Measurements from ENCODE around the gene UBALD1. TPM values are rescaled to one million over a fixed set of nuclear protein-coding genes. Genes with fewer than 3 reads are reported as not detected.

UBALD1 gene
- total RNA-seq, 1 experiment from 2014 or later: 45.9 TPM

GRCh38 chr16:4588961-4589360, 25.7 kb downstream of the UBALD1 start:
- CTCF ChIA-PET: no interaction called here
- no peaks in the 10 kb centered on the region for H3K36me3 ChIP-seq (ENCODE audit: control insufficient read depth in 1 of 2, insufficient read depth in 2 of 2, low read length in 2 of 2)

GRCh38 chr16:4588386-4588785, 26.3 kb downstream of the UBALD1 start:
- Histone ChIP-seq H3K79me2 (ENCODE audit: insufficient read depth, low read length) (no peaks in the 10 kb centered on the region), H3K36me3 (ENCODE audit: control insufficient read depth in 1 of 2, insufficient read depth in 2 of 2, low read length in 2 of 2) (no peaks in the 10 kb centered on the region), H3K9ac (ENCODE audit: low read length) (no peak overlapping the region), H3K4me1 (ENCODE audit: control insufficient read depth in 1 of 2, insufficient read depth in 2 of 2, low read length in 2 of 2) (peaks cover 0 to 5% of the 10 kb centered on the region in 2 experiments; a peak in 2 of 4 replicates), H3K4me2 (ENCODE audit: low read length) (no peak overlapping the region), H2AFZ (ENCODE audit: low read depth, low read length, poor library complexity, severe bottlenecking) (no peak overlapping the region), H3K9me3 (ENCODE audit: control insufficient read depth in 1 of 2, insufficient read depth in 1 of 2, low read depth in 1 of 2, low read length in 2 of 2) (peaks cover 0 to 9% of the 10 kb centered on the region in 2 experiments; a peak in 2 of 4 replicates), H3K4me3 (replicated peaks in 1 of 2; ENCODE audit: low read depth in 1 of 2, low read length in 2 of 2) (no peak overlapping the region), H3K27ac (ENCODE audit: low read depth, low read length) (no peak overlapping the region), H3K27me3 (ENCODE audit: insufficient read depth, low read length) (no peaks in the 10 kb centered on the region), H3K9me2 (ENCODE audit: insufficient read depth) (no peaks in the 10 kb centered on the region), H4K20me1 (ENCODE audit: insufficient read depth) (no peaks in the 10 kb centered on the region)
- ATAC-seq (no peak), DNase-seq (ENCODE audit: low read depth, low spot score) (no peak)
- no TSS peak for BruUV-seq (replicated peaks)
- intact Hi-C loops (cut with micrococcal nuclease): no loop called here
- ChIA-PET CTCF (no interaction called here), POLR2A (no interaction called here), RAD21 (ENCODE audit: low non-redundant PET in 1 of 2, low total read pairs in 2 of 2, uncharacterized antibody in 2 of 2, unreplicated experiment in 2 of 2) (no interaction called here)
- TF ChIP-seq CBX3 (IDR thresholded peaks at IDR 0.05; ENCODE audit: low read depth): no peak
- TF ChIP-seq, protein P1, sequence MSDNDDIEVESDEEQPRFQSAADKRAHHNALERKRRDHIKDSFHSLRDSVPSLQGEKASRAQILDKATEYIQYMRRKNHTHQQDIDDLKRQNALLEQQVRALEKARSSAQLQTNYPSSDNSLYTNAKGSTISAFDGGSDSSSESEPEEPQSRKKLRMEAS (IDR thresholded peaks at IDR 0.05): no peak
- TF ChIP-seq POLR2AphosphoS5 (IDR thresholded peaks at IDR 0.05; ENCODE audit: low read depth, low read length): no peak
- no peak for TF ChIP-seq CEBPB (IDR thresholded peaks at IDR 0.05; ENCODE audit: low read depth)
- TF ChIP-seq YY1 (IDR thresholded peaks at IDR 0.05; ENCODE audit: extremely low read depth, insufficient replicate concordance, low read depth, low read length): no peak
- no peak for TF ChIP-seq FOSL1 (IDR thresholded peaks at IDR 0.05; ENCODE audit: low read depth)
- TF ChIP-seq EGR1 (IDR thresholded peaks at IDR 0.05; ENCODE audit: low read depth): no peak
- no peak for TF ChIP-seq CTCF (IDR thresholded peaks at IDR 0.05 in 2 of 3, conservative IDR thresholded peaks at IDR 0.05 in 1 of 3; ENCODE audit: borderline replicate concordance in 1 of 3, insufficient read depth in 1 of 3, low read depth in 2 of 3, low read length in 2 of 3)
- TF ChIP-seq ELF1 (IDR thresholded peaks at IDR 0.05; ENCODE audit: borderline replicate concordance, low read depth): no peak
- TF ChIP-seq, protein P2, sequence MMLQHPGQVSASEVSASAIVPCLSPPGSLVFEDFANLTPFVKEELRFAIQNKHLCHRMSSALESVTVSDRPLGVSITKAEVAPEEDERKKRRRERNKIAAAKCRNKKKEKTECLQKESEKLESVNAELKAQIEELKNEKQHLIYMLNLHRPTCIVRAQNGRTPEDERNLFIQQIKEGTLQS (IDR thresholded peaks at IDR 0.05): no peak
- no peak for TF ChIP-seq SRF (IDR thresholded peaks at IDR 0.05; ENCODE audit: low read depth)

More at GRCh38 chr16:4588961-4589360, 25.7 kb downstream of the UBALD1 start:
- no peaks in the 10 kb centered on the region for H3K79me2 ChIP-seq (ENCODE audit: insufficient read depth, low read length)
- H3K9me3 ChIP-seq (ENCODE audit: control insufficient read depth in 1 of 2, insufficient read depth in 1 of 2, low read depth in 1 of 2, low read length in 2 of 2): peaks cover 0 to 9% of the 10 kb centered on the region in 2 experiments; a peak in 2 of 4 replicates
- ChIA-PET POLR2A (interaction anchor here (0.7 kb wide), 1 partner anchor 30 kb away, joined by 3 read pairs; no protein-coding TSS in a partner anchor), RAD21 (ENCODE audit: low non-redundant PET in 1 of 2, low total read pairs in 2 of 2, uncharacterized antibody in 2 of 2, unreplicated experiment in 2 of 2) (no interaction called here)
- no peak overlapping the region for H3K9ac ChIP-seq (ENCODE audit: low read length)
- H3K4me2 ChIP-seq (ENCODE audit: low read length): no peak overlapping the region
- H3K27ac ChIP-seq (ENCODE audit: low read depth, low read length): no peak overlapping the region
- H3K9me2 ChIP-seq (ENCODE audit: insufficient read depth): no peaks in the 10 kb centered on the region
- H4K20me1 ChIP-seq (ENCODE audit: insufficient read depth): no peaks in the 10 kb centered on the region
- intact Hi-C loops (cut with micrococcal nuclease): no loop called here
- H3K27me3 ChIP-seq (ENCODE audit: insufficient read depth, low read length): no peaks in the 10 kb centered on the region
- H3K4me1 ChIP-seq (ENCODE audit: control insufficient read depth in 1 of 2, insufficient read depth in 2 of 2, low read length in 2 of 2): peaks cover 0 to 5% of the 10 kb centered on the region in 2 experiments; a peak in 2 of 4 replicates
- H2AFZ ChIP-seq (ENCODE audit: low read depth, low read length, poor library complexity, severe bottlenecking): no peak overlapping the region
- DNase-seq (ENCODE audit: low read depth, low spot score) (no peak), ATAC-seq (no peak)
- no TSS peak for BruUV-seq (replicated peaks)
- TF ChIP-seq ZFX (IDR thresholded peaks at IDR 0.05): no peak
- no peak for TF ChIP-seq FOSL1 (IDR thresholded peaks at IDR 0.05; ENCODE audit: low read depth)
- no peak for TF ChIP-seq EZH2phosphoT487 (IDR thresholded peaks at IDR 0.05; ENCODE audit: borderline replicate concordance)
- no peak overlapping the region for H3K4me3 ChIP-seq (replicated peaks in 1 of 2; ENCODE audit: low read depth in 1 of 2, low read length in 2 of 2)

Data from HCT116 (cell line).